ENCODE measurements around the gene BTG2.
A peak's percentile ranks its signal among the peaks of the same experiment; 100 is the strongest.

GRCh38 chr1:203338335-203339036 lies 33.2 kb downstream of the BTG2 start:
- TF ChIP-seq CTCF (IDR thresholded peaks at IDR 0.05): peak; percentile 70 to 96 (median 84)
- no peak for TF ChIP-seq POLR2AphosphoS5 (IDR thresholded peaks at IDR 0.05)

Data from breast epithelium (tissue), 3 donors.